ENCODE measurements around the gene HELQ. TPM values are rescaled to one million over a fixed set of nuclear protein-coding genes. Genes with fewer than 3 reads are reported as not detected.

The HELQ gene
- total and polyA plus RNA-seq, 9 of the 15 experiments (the other 6 are each of a cell fraction or from before 2014, with no cell fraction given): 3.5 to 15.2 (median 11.9) TPM

- TF ChIP-seq SREBF1 (IDR thresholded peaks at IDR 0.05; ENCODE audit: borderline replicate concordance, low read depth, low read length) (no peak), ZBTB17 (CRISPR knock-in tag; IDR thresholded peaks at IDR 0.05) (peak; percentile 54; the same call in 1 of the 2 replicates), PHF8 (IDR thresholded peaks at IDR 0.05; ENCODE audit: borderline replicate concordance, low read length) (peak; percentile 83), ZNF644 (tag; IDR thresholded peaks at IDR 0.05; ENCODE audit: low read depth) (no peak), ZNF785 (CRISPR knock-in tag; IDR thresholded peaks at IDR 0.05) (peak; percentile 46; the same call in 1 of the 2 replicates), HDAC6 (IDR thresholded peaks at IDR 0.05; ENCODE audit: low read depth, low read length) (no peak), ZNF217 (CRISPR knock-in tag; IDR thresholded peaks at IDR 0.05) (no peak), PHTF2 (CRISPR knock-in tag; IDR thresholded peaks at IDR 0.05) (no peak), ZFPM2 (CRISPR knock-in tag; IDR thresholded peaks at IDR 0.05) (no peak), ZKSCAN8 (CRISPR knock-in tag; IDR thresholded peaks at IDR 0.05) (no peak), FOSL1 (tag; conservative IDR thresholded peaks at IDR 0.05) (peak; percentile 30; the same call in 1 of the 2 replicates), MAFK (IDR thresholded peaks at IDR 0.05; ENCODE audit: low read length) (no peak), MEIS2 (IDR thresholded peaks at IDR 0.05; ENCODE audit: partially characterized antibody) (peak; percentile 79), NCOA2 (IDR thresholded peaks at IDR 0.05; ENCODE audit: partially characterized antibody in 2 of 2) (no peak), ETV1 (tag; conservative IDR thresholded peaks at IDR 0.05; ENCODE audit: low read depth) (peak; percentile 44; the same call in 1 of the 2 replicates), LEF1 (IDR thresholded peaks at IDR 0.05) (no peak), STAT6 (CRISPR knock-in tag; IDR thresholded peaks at IDR 0.05) (no peak), GATAD2A (IDR thresholded peaks at IDR 0.05) (no peak), ELK3 (CRISPR knock-in tag; IDR thresholded peaks at IDR 0.05) (no peak), TCF7L2 (IDR thresholded peaks at IDR 0.05; ENCODE audit: low read depth, low read length) (no peak), SIX5 (IDR thresholded peaks at IDR 0.05; ENCODE audit: borderline replicate concordance in 1 of 2, insufficient read depth in 1 of 2, low read depth in 1 of 2, low read length in 2 of 2) (no peak), CHD2 (IDR thresholded peaks at IDR 0.05; ENCODE audit: low read depth, low read length) (peak; percentile 44; the same call in 1 of the 2 replicates), MCM3 (IDR thresholded peaks at IDR 0.05) (no peak)
- TF ChIP-seq, protein P1, sequence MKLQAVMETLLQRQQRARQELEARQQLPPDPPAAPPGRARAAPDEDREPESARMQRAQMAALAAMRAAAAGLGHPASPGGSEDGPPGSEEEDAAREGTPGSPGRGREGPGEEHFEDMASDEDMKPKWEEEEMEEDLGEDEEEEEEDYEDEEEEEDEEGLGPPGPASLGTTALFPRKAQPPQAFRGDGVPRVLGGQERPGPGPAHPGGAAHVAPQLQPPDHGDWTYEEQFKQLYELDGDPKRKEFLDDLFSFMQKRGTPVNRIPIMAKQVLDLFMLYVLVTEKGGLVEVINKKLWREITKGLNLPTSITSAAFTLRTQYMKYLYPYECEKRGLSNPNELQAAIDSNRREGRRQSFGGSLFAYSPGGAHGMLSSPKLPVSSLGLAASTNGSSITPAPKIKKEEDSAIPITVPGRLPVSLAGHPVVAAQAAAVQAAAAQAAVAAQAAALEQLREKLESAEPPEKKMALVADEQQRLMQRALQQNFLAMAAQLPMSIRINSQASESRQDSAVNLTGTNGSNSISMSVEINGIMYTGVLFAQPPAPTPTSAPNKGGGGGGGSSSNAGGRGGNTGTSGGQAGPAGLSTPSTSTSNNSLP (IDR thresholded peaks at IDR 0.05; ENCODE audit: borderline replicate concordance, low read depth, low read length): no peak
Measured at GRCh38 chr4:83484500-83485461, 29.2 kb upstream of the HELQ start, which contains the start of gene ABRAXAS1 (continued).

All from K562 (cell line).